ENCODE data around the gene SNIP1.
"Not testable (repeated sequence)": the region's sequence is repeated elsewhere in the genome, so short reads cannot be mapped to it uniquely, and the experiment has no call there.

SNIP1 gene

GRCh38 chr1:37574834-37575480 is 20.9 kb upstream of the SNIP1 start:
- Histone ChIP-seq H3K36me3 (ENCODE audit: control insufficient read depth, low read depth, low read length) (peaks cover 86% of the 10 kb centered on the region), H3K9ac (ENCODE audit: low read length) (no peak overlapping the region), H3K4me3 (ENCODE audit: low read length) (no peak overlapping the region), H3K27ac (ENCODE audit: low read length) (no peak overlapping the region), H3K9me3 (ENCODE audit: control insufficient read depth, low read depth, low read length) (no peaks in the 10 kb centered on the region), H3K27me3 (ENCODE audit: control insufficient read depth, insufficient read depth, low read length) (no peaks in the 10 kb centered on the region), H3K4me1 (ENCODE audit: control insufficient read depth, low read depth, low read length) (no peaks in the 10 kb centered on the region)

- Histone ChIP-seq H3K36me3 (ENCODE audit: control insufficient read depth, low read depth, low read length) (peaks cover 96% of the 10 kb centered on the region), H3K27me3 (ENCODE audit: control insufficient read depth, insufficient read depth, low read length) (no peaks in the 10 kb centered on the region), H3K27ac (ENCODE audit: low read length) (no peak overlapping the region), H3K4me3 (ENCODE audit: low read length) (no peak overlapping the region), H3K9me3 (ENCODE audit: control insufficient read depth, low read depth, low read length) (no peaks in the 10 kb centered on the region), H3K9ac (ENCODE audit: low read length) (no peak overlapping the region), H3K4me1 (ENCODE audit: control insufficient read depth, low read depth, low read length) (no peaks in the 10 kb centered on the region)
Observed at GRCh38 chr1:37570528-37571334, 16.6 kb upstream of the SNIP1 start.

GRCh38 chr1:37567023-37567422 is 12.9 kb upstream of the SNIP1 start:
- no peaks in the 10 kb centered on the region for H3K9me3 ChIP-seq (ENCODE audit: control insufficient read depth, low read depth, low read length)
- no peaks in the 10 kb centered on the region for H3K4me1 ChIP-seq (ENCODE audit: control insufficient read depth, low read depth, low read length)
- no peaks in the 10 kb centered on the region for H3K27me3 ChIP-seq (ENCODE audit: control insufficient read depth, insufficient read depth, low read length)
- H3K27ac ChIP-seq (ENCODE audit: low read length), result no peak overlapping the region
- peaks cover 74% of the 10 kb centered on the region for H3K36me3 ChIP-seq (ENCODE audit: control insufficient read depth, low read depth, low read length)
- no peak overlapping the region for H3K4me3 ChIP-seq (ENCODE audit: low read length)
- H3K9ac ChIP-seq (ENCODE audit: low read length), result no peak overlapping the region

GRCh38 chr1:37564892-37565291 is 10.8 kb upstream of the SNIP1 start:
- no peak overlapping the region for H3K27ac ChIP-seq (ENCODE audit: low read length)
- no peak overlapping the region for H3K4me3 ChIP-seq (ENCODE audit: low read length)
- no peaks in the 10 kb centered on the region for H3K4me1 ChIP-seq (ENCODE audit: control insufficient read depth, low read depth, low read length)
- no peaks in the 10 kb centered on the region for H3K9me3 ChIP-seq (ENCODE audit: control insufficient read depth, low read depth, low read length)
- H3K36me3 ChIP-seq (ENCODE audit: control insufficient read depth, low read depth, low read length), result peaks cover 55% of the 10 kb centered on the region
- no peaks in the 10 kb centered on the region for H3K27me3 ChIP-seq (ENCODE audit: control insufficient read depth, insufficient read depth, low read length)
- no peak overlapping the region for H3K9ac ChIP-seq (ENCODE audit: low read length)

GRCh38 chr1:37562984-37563383 is 8.9 kb upstream of the SNIP1 start:
- Histone ChIP-seq H3K4me3 (ENCODE audit: low read length) (no peak overlapping the region), H3K27me3 (ENCODE audit: control insufficient read depth, insufficient read depth, low read length) (no peaks in the 10 kb centered on the region), H3K9me3 (ENCODE audit: control insufficient read depth, low read depth, low read length) (no peaks in the 10 kb centered on the region), H3K9ac (ENCODE audit: low read length) (no peak overlapping the region), H3K36me3 (ENCODE audit: control insufficient read depth, low read depth, low read length) (peaks cover 36% of the 10 kb centered on the region), H3K27ac (ENCODE audit: low read length) (no peak overlapping the region), H3K4me1 (ENCODE audit: control insufficient read depth, low read depth, low read length) (no peaks in the 10 kb centered on the region)

- Histone ChIP-seq H3K9ac (ENCODE audit: low read length) (no peak overlapping the region), H3K4me3 (ENCODE audit: low read length) (no peak overlapping the region), H3K36me3 (ENCODE audit: control insufficient read depth, low read depth, low read length) (peaks cover 20% of the 10 kb centered on the region), H3K27me3 (ENCODE audit: control insufficient read depth, insufficient read depth, low read length) (no peaks in the 10 kb centered on the region), H3K9me3 (ENCODE audit: control insufficient read depth, low read depth, low read length) (no peaks in the 10 kb centered on the region), H3K27ac (ENCODE audit: low read length) (no peak overlapping the region), H3K4me1 (ENCODE audit: control insufficient read depth, low read depth, low read length) (peaks cover 5% of the 10 kb centered on the region)
Observed at GRCh38 chr1:37561133-37562132, 7.3 kb upstream of the SNIP1 start.

- Histone ChIP-seq H3K36me3 (ENCODE audit: control insufficient read depth, low read depth, low read length) (peaks cover 11% of the 10 kb centered on the region), H3K9ac (ENCODE audit: low read length) (no peak overlapping the region), H3K4me1 (ENCODE audit: control insufficient read depth, low read depth, low read length) (peaks cover 6% of the 10 kb centered on the region), H3K27ac (ENCODE audit: low read length) (no peak overlapping the region), H3K27me3 (ENCODE audit: control insufficient read depth, insufficient read depth, low read length) (no peaks in the 10 kb centered on the region), H3K4me3 (ENCODE audit: low read length) (no peak overlapping the region), H3K9me3 (ENCODE audit: control insufficient read depth, low read depth, low read length) (no peaks in the 10 kb centered on the region)
Observed at GRCh38 chr1:37560401-37561132, 6.5 kb upstream of the SNIP1 start.

GRCh38 chr1:37559957-37560379 is 5.9 kb upstream of the SNIP1 start:
- not testable (repeated sequence) for H3K27ac ChIP-seq (ENCODE audit: low read length); H3K36me3 ChIP-seq (ENCODE audit: control insufficient read depth, low read depth, low read length); H3K27me3 ChIP-seq (ENCODE audit: control insufficient read depth, insufficient read depth, low read length); H3K4me1 ChIP-seq (ENCODE audit: control insufficient read depth, low read depth, low read length); H3K9ac ChIP-seq (ENCODE audit: low read length); H3K4me3 ChIP-seq (ENCODE audit: low read length); H3K9me3 ChIP-seq (ENCODE audit: control insufficient read depth, low read depth, low read length)

- Histone ChIP-seq H3K27ac (ENCODE audit: low read length) (no peak overlapping the region), H3K9me3 (ENCODE audit: control insufficient read depth, low read depth, low read length) (no peaks in the 10 kb centered on the region), H3K4me1 (ENCODE audit: control insufficient read depth, low read depth, low read length) (peaks cover 6% of the 10 kb centered on the region), H3K36me3 (ENCODE audit: control insufficient read depth, low read depth, low read length) (peaks cover 2% of the 10 kb centered on the region), H3K9ac (ENCODE audit: low read length) (no peak overlapping the region), H3K27me3 (ENCODE audit: control insufficient read depth, insufficient read depth, low read length) (no peaks in the 10 kb centered on the region), H3K4me3 (ENCODE audit: low read length) (no peak overlapping the region)
Observed at GRCh38 chr1:37559080-37559479, 5.0 kb upstream of the SNIP1 start.

- H3K9me3 ChIP-seq (ENCODE audit: control insufficient read depth, low read depth, low read length), result no peaks in the 10 kb centered on the region
- H3K4me3 ChIP-seq (ENCODE audit: low read length), result no peak overlapping the region
- peaks cover 2% of the 10 kb centered on the region for H3K36me3 ChIP-seq (ENCODE audit: control insufficient read depth, low read depth, low read length)
- H3K4me1 ChIP-seq (ENCODE audit: control insufficient read depth, low read depth, low read length), result peaks cover 6% of the 10 kb centered on the region
- no peak overlapping the region for H3K9ac ChIP-seq (ENCODE audit: low read length)
- no peaks in the 10 kb centered on the region for H3K27me3 ChIP-seq (ENCODE audit: control insufficient read depth, insufficient read depth, low read length)
- H3K27ac ChIP-seq (ENCODE audit: low read length), result no peak overlapping the region
Observed at GRCh38 chr1:37558411-37558810, 4.3 kb upstream of the SNIP1 start.

- Histone ChIP-seq H3K27ac (ENCODE audit: low read length) (peak overlapping the region; percentile 55), H3K9ac (ENCODE audit: low read length) (peak overlapping the region; percentile 77), H3K9me3 (ENCODE audit: control insufficient read depth, low read depth, low read length) (no peaks in the 10 kb centered on the region), H3K36me3 (ENCODE audit: control insufficient read depth, low read depth, low read length) (peaks cover under 1% of the 10 kb centered on the region), H3K27me3 (ENCODE audit: control insufficient read depth, insufficient read depth, low read length) (no peaks in the 10 kb centered on the region), H3K4me3 (ENCODE audit: low read length) (peak overlapping the region; percentile 72), H3K4me1 (ENCODE audit: control insufficient read depth, low read depth, low read length) (peaks cover 9% of the 10 kb centered on the region)
Observed at GRCh38 chr1:37557402-37557801, 3.3 kb upstream of the SNIP1 start.
